Right cardiac atrium (tissue), 5 donors: Measurements from ENCODE around the gene DLGAP5. TPM values are rescaled to one million over a fixed set of nuclear protein-coding genes. Genes with fewer than 3 reads are reported as not detected.

Experiments used
- ATAC-seq, 2 donors: fragments of 200-7000 bp; cut with Tn5 transposase; one replicate each; pipeline versions ENCODE4 v1.8.0 to v1.9.1; 2020; ENCODE audit warnings: moderate library complexity in 2 of 2, mild to moderate bottlenecking in 1 of 2
- DNase-seq, 3 donors: peaks; one replicate each; pipeline ENCODE4 v3.0.0-alpha.2; 2020
- H3K27ac ChIP-seq: one replicate; pipeline ENCODE4 v1.5.1; 2013; ENCODE audit warnings: mild to moderate bottlenecking, low read length, control low read depth, moderate library complexity
- H3K27me3 ChIP-seq: one replicate; pipeline ENCODE4 v1.6.1; 2013; ENCODE audit not compliant: control insufficient read depth, insufficient read depth
- H3K4me1 ChIP-seq: one replicate; pipeline ENCODE4 v1.6.1; 2013; ENCODE audit warnings: low read length; ENCODE audit not compliant: control insufficient read depth, insufficient read depth
- H3K4me3 ChIP-seq: one replicate; pipeline ENCODE4 v1.5.1; 2013; ENCODE audit warnings: low read length, control low read depth
- H3K9me3 ChIP-seq: one replicate; pipeline ENCODE4 v1.6.1; 2013; ENCODE audit warnings: low read length; ENCODE audit not compliant: control insufficient read depth
- WGBS: extraction: QIAGEN DNeasy Blood & Tissue Kit; methylation state at CpG from one replicate; pipeline ENCODE4 v1.1.7; 2013; 5-methylcytosine and 5-hydroxymethylcytosine counted together
- intact Hi-C, 4 donors: fragments of 100-400 bp; cut with DNase I; formaldehyde crosslinking; loops; one replicate each; pipeline versions ENCODE4 v1.11.0 to v1.14.0; 2022 to 2023
- polyA plus RNA-seq: library from polyadenylated mRNA; stranded (reverse); fragments of 200-250 nt; gene quantifications from one replicate; pipeline ENCODE4 v1.2.3, GENCODE V29; 2013
- total RNA-seq, 4 donors: library from RNA; stranded (reverse); fragmentation: NEBNext Ultra II Directional; extraction: Animal tissue kit (Norgen Biotek cat#: 25700); gene quantifications; one replicate each; pipeline ENCODE4 v1.2.1, GENCODE V29; 2021
- donor health status: healthy with polysubstance abuse.
- donor health status: DM: no; HTN: yes; CAD: no.
- donor health status: DM: no; HTN: no; CAD: no.
- donor health status: DM: no; HTN: yes; CAD: no; lungs with severe emphysema.
- donor health status: DM: yes; HTN: yes; CAD: no.

The DLGAP5 gene
- total and polyA plus RNA-seq, 5 donors, result 0.02 to 0.89 (median 0.30) TPM; not detected in 1

- peaks cover 29% of the 10 kb centered on the region for H3K4me1 ChIP-seq
- no peak overlapping the region for H3K27ac ChIP-seq
- H3K9me3 ChIP-seq, result no peaks in the 10 kb centered on the region
- DNase-seq (no peak), ATAC-seq (no peak)
- H3K4me3 ChIP-seq, result no peak overlapping the region
- 72% methylated on average over 7 of the region's 7 CpGs for WGBS
- intact Hi-C loops, result no loop called here
- no peaks in the 10 kb centered on the region for H3K27me3 ChIP-seq
Observed at GRCh38 chr14:55105991-55106390, 85.4 kb downstream of the DLGAP5 start.

DNA sequence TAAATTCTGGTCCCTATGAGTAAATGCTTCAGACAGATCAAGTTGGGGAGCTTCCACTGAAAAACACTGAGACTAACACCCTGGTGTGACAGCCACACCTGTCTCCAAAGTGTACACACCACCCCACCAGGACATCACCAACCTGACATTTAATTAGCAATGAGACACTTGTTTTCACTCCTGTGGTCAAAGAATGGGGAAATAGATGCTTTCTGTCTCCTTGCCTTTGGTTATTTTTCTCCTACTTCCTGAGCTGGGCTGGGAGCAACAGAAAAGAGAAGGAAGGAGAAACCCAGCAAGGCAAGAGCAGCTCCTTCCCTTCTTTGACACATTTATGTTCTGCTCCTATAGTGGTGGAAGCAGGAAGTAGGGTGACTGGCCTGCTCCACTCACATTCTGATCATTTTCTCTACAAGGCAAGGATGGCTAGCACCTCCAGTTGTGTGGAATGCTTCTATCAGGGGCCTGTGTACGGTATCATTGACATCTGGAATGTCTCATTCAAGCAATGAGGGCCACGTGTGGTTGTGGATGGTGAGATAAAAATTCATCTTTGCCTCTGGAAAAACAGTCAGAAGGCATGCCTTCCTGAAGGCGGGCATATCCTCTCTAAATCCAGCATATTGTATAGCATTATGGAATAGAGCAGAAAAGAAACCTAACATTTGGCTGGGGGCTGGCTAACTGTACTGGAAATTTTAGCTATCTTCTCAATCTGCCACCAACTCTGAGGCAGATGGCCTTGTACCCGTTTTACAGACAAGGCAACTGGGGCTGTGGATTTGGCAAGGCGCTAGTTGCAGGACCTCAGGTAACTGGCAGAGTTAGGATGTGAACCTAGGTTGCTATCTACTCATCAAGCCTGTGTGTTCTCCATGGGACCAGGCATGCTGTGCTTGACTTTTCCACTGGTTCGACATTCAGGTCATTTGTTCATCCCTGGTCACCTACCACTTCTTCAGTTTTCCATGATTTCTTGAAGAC is 87.1 kb downstream of the DLGAP5 start:
- H3K9me3 ChIP-seq, result no peaks in the 10 kb centered on the region
- DNase-seq (no peak), ATAC-seq (no peak)
- H3K27me3 ChIP-seq, result no peaks in the 10 kb centered on the region
- H3K4me3 ChIP-seq, result no peak overlapping the region
- 90% methylated on average over 6 of the region's 6 CpGs for WGBS
- peak overlapping the region; percentile 97 for H3K27ac ChIP-seq
- intact Hi-C loops, result no loop called here
- peaks cover 29% of the 10 kb centered on the region for H3K4me1 ChIP-seq

DNA sequence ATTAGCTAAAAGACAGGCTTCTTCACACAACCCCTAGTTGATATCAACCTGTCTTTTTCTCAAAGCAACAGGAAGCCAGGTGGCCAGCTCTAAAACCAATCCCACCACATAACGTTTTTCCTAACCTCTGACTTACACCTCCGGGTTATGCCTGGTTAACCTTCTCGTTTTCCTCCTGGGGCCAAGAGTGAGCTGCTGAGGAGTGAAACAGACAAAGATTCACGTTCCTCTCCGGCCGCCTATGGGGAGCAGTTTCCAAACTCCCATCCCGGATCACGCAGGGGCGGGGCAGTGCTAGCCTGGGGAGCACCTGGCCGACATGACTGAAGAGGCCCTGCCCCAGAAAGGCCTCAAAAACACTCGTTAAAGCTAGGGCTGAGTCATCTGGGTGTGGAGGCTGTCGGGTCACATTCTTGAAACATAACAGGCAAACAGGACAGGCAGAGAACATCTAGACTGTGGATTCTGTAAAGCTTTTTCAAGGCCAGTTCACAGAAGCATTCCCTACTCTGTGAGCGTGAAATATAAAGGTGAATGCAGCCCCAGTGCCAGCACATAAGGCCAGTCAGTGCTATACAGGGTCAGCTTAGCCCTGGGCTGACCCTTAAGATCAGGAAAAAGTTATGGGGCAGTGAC is 88.3 kb downstream of the DLGAP5 start:
- Histone ChIP-seq H3K9me3 (no peaks in the 10 kb centered on the region), H3K27me3 (no peaks in the 10 kb centered on the region), H3K27ac (peak overlapping the region; percentile 97), H3K4me1 (peaks cover 30% of the 10 kb centered on the region), H3K4me3 (no peak overlapping the region)
- peak; percentile 75 to 84 for ATAC-seq
- DNase-seq, result peak; percentile 65 to 86 (median 71)
- WGBS, result 27% methylated on average over 13 of the region's 13 CpGs
- intact Hi-C loops, result no loop called here

DNA sequence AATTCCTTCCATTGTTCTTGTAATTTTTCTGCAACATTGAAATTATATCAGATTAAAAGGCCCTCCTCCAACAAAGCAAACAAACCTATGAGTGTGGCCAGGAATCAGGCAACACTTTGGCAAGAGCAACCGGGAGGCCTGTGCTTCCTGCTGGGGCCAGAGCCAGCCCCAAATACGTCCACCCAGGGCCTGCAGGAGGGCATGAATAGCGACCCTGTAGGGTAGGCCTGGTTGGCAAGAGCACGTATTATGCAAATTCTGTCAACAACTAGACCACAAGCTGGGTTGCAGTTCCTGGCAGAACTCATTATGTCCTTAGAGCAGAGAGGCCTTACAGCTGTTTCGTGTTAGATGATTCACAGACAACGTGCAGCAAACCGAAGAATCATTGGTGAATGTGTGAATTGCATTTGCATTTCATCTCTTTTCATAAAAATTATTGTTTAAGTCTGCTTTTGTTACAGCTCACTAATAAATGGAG is 89.2 kb downstream of the DLGAP5 start:
- peak; percentile 87 to 90 for ATAC-seq
- intact Hi-C loops, result no loop called here
- WGBS, result 3% methylated on average over 7 of the region's 7 CpGs
- no peak overlapping the region for H3K4me3 ChIP-seq
- peaks cover 27% of the 10 kb centered on the region for H3K4me1 ChIP-seq
- no peaks in the 10 kb centered on the region for H3K9me3 ChIP-seq
- H3K27me3 ChIP-seq, result no peaks in the 10 kb centered on the region
- DNase-seq, result peak; percentile 86 to 92 (median 91)
- H3K27ac ChIP-seq, result peak overlapping the region; percentile 80

GRCh38 chr14:55101698-55102097 is 89.7 kb downstream of the DLGAP5 start:
- Histone ChIP-seq H3K4me3 (no peak overlapping the region), H3K4me1 (peaks cover 27% of the 10 kb centered on the region), H3K27me3 (no peaks in the 10 kb centered on the region), H3K9me3 (no peaks in the 10 kb centered on the region), H3K27ac (peak overlapping the region; percentile 94)
- intact Hi-C loops, result loop anchor here in 1 of 4 donors (2.0 kb wide), 1 partner anchor 31 kb away; no protein-coding TSS in a partner anchor
- 92% methylated on average over 5 of the region's 5 CpGs for WGBS
- no peak for DNase-seq
- ATAC-seq, result no peak

DNA sequence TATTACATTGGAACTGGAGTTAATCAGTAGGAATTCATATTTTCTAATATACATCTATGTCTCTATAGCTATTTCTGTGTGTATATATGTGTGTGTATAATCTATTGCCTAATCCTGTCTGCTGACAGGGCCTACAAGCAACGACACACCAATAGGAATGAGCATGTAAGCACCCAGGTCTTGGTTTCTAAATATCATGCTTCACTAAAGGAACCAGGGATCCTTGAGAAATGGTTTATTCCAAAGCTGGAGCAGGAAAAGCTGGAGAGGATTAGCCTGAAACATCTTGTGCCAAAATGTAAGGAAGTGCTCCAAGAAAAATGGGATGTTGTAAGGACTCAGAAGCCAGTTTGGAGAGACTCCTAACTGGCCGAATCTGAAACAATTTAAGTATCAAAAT is 91.6 kb downstream of the DLGAP5 start:
- DNase-seq (no peak), ATAC-seq (peak; percentile 3 to 9)
- Histone ChIP-seq H3K9me3 (no peaks in the 10 kb centered on the region), H3K27ac (peak overlapping the region; percentile 71), H3K4me3 (no peak overlapping the region), H3K4me1 (peaks cover 23% of the 10 kb centered on the region), H3K27me3 (no peaks in the 10 kb centered on the region)
- intact Hi-C loops, result loop anchor here in 3 of 4 donors (2.0 to 5.0 kb wide), 2 partner anchors 33 kb away; no protein-coding TSS in a partner anchor
- WGBS, result 36% methylated on average over 2 of the region's 2 CpGs

DNA sequence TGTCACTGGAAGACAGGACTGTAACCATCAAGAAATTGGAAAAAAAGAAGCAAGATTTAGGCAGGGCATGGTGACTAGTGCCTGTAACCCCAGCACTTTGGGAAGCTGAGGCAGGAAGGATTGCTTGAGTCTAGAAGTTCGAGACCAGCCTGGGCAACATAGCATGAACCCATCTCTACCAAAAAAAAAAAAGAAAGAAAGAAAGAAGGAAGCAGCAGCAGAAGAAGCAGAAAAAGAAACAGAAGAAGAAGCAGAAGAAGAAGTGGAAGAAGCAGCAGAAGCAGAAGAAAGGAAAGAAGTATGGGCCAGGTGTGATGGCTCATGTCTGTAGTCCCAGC is 92.9 kb downstream of the DLGAP5 start:
- no peak for ATAC-seq
- H3K4me1 ChIP-seq, result peaks cover 13% of the 10 kb centered on the region
- H3K27me3 ChIP-seq, result no peaks in the 10 kb centered on the region
- 91% methylated on average over 1 of the region's 1 CpG for whole genome bisulfite sequencing
- no peak overlapping the region for H3K4me3 ChIP-seq
- intact Hi-C loops, result loop anchor here in 2 of 4 donors (5.0 kb wide), 1 partner anchor 34 kb away; no protein-coding TSS in a partner anchor
- no peak for DNase-seq
- H3K27ac ChIP-seq, result peak overlapping the region; percentile 39
- H3K9me3 ChIP-seq, result no peaks in the 10 kb centered on the region

Other genes with a start within 250 kb of the DLGAP5 start
- 1 to 10 TPM; 1.5 to 3.4 (median 2.0) TPM for gene WDHD1, start 164.5 kb downstream of the DLGAP5 start, total RNA-seq
- gene WDHD1, start 164.5 kb downstream of the DLGAP5 start, polyA plus RNA-seq, result 0.68 TPM
- gene SOCS4, start 164.3 kb downstream of the DLGAP5 start, total RNA-seq, result 10 to 100 TPM; 19.7 to 29.7 (median 23.9) TPM
- 5.7 TPM for gene SOCS4, start 164.3 kb downstream of the DLGAP5 start, polyA plus RNA-seq
- gene MAPK1IP1L, start 139.9 kb downstream of the DLGAP5 start, total RNA-seq, result 10 to 100 TPM; 55.7 to 96.4 (median 68.3) TPM
- gene MAPK1IP1L, start 139.9 kb downstream of the DLGAP5 start, polyA plus RNA-seq, result 31.4 TPM
- 100 to 1,000 TPM; 139 to 186 (median 164) TPM for gene LGALS3, start 62.3 kb downstream of the DLGAP5 start, total RNA-seq
- 271 TPM for gene LGALS3, start 62.3 kb downstream of the DLGAP5 start, polyA plus RNA-seq
- 10 to 100 TPM; 21.6 to 30.0 (median 25.3) TPM for gene FBXO34, start 79.8 kb upstream of the DLGAP5 start, total RNA-seq
- 10.2 TPM for gene FBXO34, start 79.8 kb upstream of the DLGAP5 start, polyA plus RNA-seq
- gene ATG14, start 220.2 kb upstream of the DLGAP5 start, total RNA-seq, result 10 to 100 TPM in 3 of 4 donors, 1 to 10 TPM in 1; 8.0 to 12.9 (median 10.9) TPM
- 6.7 TPM for gene ATG14, start 220.2 kb upstream of the DLGAP5 start, polyA plus RNA-seq
- gene TBPL2, start 249.0 kb upstream of the DLGAP5 start, total RNA-seq, result not detected
- not detected for gene TBPL2, start 249.0 kb upstream of the DLGAP5 start, polyA plus RNA-seq